Measurements from ENCODE around the gene ACSBG1.

Gene ACSBG1

GRCh38 chr15:78242128-78242527 is 7.8 kb upstream of the ACSBG1 start:
- Mint-ChIP-seq H3K36me3 (ENCODE audit: low read depth) (no peaks in the 10 kb centered on the region), H3K27me3 (peaks cover 2% of the 10 kb centered on the region), H3K4me3 (no peak overlapping the region), H3K4me1 (no peaks in the 10 kb centered on the region), H3K27ac (no peak overlapping the region), H3K9me3 (no peaks in the 10 kb centered on the region)
- ATAC-seq (peak; percentile 35), DNase-seq (peak; percentile 20)

DNA sequence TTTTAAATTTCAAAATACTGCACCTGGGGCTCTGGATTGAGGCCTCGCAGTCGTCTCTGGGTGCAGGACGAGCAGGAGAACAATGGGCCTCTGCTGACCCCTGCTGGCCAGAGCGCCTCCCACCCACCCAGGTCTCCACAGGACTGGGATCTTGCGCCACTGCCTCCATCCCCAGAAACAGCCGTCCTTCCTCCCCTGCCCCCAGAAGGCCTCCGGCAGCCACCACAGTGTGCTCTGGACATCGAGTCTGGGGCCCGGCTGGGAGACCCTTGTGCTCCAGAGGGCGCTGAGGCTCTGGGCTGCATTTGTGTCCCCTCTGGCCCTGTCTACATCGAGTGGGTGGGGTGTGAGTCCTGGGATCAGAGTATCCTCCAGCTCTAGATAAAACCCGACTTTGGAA is 6.7 kb upstream of the ACSBG1 start:
- peaks cover 2% of the 10 kb centered on the region for H3K27me3 Mint-ChIP-seq

DNA sequence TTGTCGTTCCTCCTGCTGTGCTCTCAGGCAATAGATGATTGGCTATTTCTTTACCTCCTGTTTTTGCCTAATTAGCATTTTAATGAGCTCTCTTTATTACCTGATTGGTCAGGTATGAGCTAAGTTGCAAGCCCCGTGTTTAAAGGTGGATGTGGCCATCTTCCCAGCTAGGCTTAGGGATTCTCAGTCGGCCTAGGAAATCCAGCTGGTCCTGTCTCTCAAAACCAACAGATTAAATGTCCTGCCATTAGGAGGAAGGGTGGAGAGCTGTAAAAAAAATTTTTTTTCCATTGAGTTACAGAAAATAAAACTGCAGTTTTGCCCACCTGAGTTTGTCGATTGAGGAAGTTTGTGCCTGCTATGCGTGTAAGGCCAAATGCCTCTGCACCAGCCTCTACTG is 5.4 kb upstream of the ACSBG1 start:
- H3K9me3 Mint-ChIP-seq: no peaks in the 10 kb centered on the region
- ATAC-seq (no peak), DNase-seq (no peak)
- H3K27ac Mint-ChIP-seq: no peak overlapping the region
- no peak overlapping the region for H3K4me3 Mint-ChIP-seq
- H3K36me3 Mint-ChIP-seq (ENCODE audit: low read depth): no peaks in the 10 kb centered on the region
- peaks cover under 1% of the 10 kb centered on the region for H3K4me1 Mint-ChIP-seq
- H3K27me3 Mint-ChIP-seq: peaks cover 2% of the 10 kb centered on the region

More for the DNA sequence above, 6.7 kb upstream of the ACSBG1 start:
- no peaks in the 10 kb centered on the region for H3K9me3 Mint-ChIP-seq
- DNase-seq (peak; percentile 90), ATAC-seq (peak; percentile 86)
- H3K36me3 Mint-ChIP-seq (ENCODE audit: low read depth): no peaks in the 10 kb centered on the region
- no peak overlapping the region for H3K27ac Mint-ChIP-seq
- H3K4me1 Mint-ChIP-seq: no peaks in the 10 kb centered on the region
- no peak overlapping the region for H3K4me3 Mint-ChIP-seq

- DNase-seq (no peak), ATAC-seq (no peak)
- Mint-ChIP-seq H3K27ac (no peak overlapping the region), H3K9me3 (no peaks in the 10 kb centered on the region), H3K36me3 (ENCODE audit: low read depth) (no peaks in the 10 kb centered on the region), H3K4me1 (peaks cover 4% of the 10 kb centered on the region), H3K4me3 (no peak overlapping the region), H3K27me3 (peaks cover 6% of the 10 kb centered on the region)
Observed at GRCh38 chr15:78237146-78237545, 2.8 kb upstream of the ACSBG1 start.

DNA sequence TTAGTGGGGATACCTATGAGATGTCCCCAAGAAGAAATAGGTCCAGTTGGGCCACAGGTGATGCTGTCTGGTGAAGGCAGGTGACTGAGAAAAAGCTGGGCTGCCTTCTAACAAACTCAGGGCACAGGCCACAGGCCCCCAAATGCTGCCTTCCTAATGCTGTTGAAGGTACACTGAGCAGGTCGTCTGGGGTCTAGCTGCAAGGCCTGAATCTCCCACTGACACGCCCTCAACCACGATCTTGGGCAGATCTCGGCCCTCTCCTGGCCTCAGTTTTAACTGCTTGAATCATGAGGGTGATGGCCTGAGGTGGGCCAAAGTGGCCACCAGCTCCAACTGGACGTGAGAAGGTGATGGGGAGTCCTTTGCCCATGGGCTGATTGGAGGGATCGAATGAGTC is 2.1 kb upstream of the ACSBG1 start:
- Mint-ChIP-seq H3K36me3 (ENCODE audit: low read depth) (no peaks in the 10 kb centered on the region), H3K4me1 (peaks cover 4% of the 10 kb centered on the region)
- no peak for ATAC-seq

GRCh38 chr15:78233496-78233895 is 869 bp downstream of the ACSBG1 start:
- ATAC-seq (no peak), DNase-seq (no peak)
- H3K4me3 Mint-ChIP-seq: no peak overlapping the region
- H3K9me3 Mint-ChIP-seq: no peaks in the 10 kb centered on the region
- peaks cover 4% of the 10 kb centered on the region for H3K4me1 Mint-ChIP-seq
- H3K27ac Mint-ChIP-seq: no peak overlapping the region
- no peaks in the 10 kb centered on the region for H3K36me3 Mint-ChIP-seq (ENCODE audit: low read depth)
- peaks cover 6% of the 10 kb centered on the region for H3K27me3 Mint-ChIP-seq

More for the DNA sequence above, 2.1 kb upstream of the ACSBG1 start:
- Mint-ChIP-seq H3K27me3 (peaks cover 6% of the 10 kb centered on the region), H3K4me3 (no peak overlapping the region), H3K27ac (no peak overlapping the region), H3K9me3 (no peaks in the 10 kb centered on the region)
- DNase-seq: no peak

- peaks cover 4% of the 10 kb centered on the region for H3K4me1 Mint-ChIP-seq
- H3K27ac Mint-ChIP-seq: no peak overlapping the region
- H3K27me3 Mint-ChIP-seq: peaks cover 6% of the 10 kb centered on the region
- no peak overlapping the region for H3K4me3 Mint-ChIP-seq
- DNase-seq: no peak
- H3K9me3 Mint-ChIP-seq: no peaks in the 10 kb centered on the region
- H3K36me3 Mint-ChIP-seq (ENCODE audit: low read depth): no peaks in the 10 kb centered on the region
- no peak for ATAC-seq
Observed at GRCh38 chr15:78232951-78233350, 1.4 kb downstream of the ACSBG1 start.

DNA sequence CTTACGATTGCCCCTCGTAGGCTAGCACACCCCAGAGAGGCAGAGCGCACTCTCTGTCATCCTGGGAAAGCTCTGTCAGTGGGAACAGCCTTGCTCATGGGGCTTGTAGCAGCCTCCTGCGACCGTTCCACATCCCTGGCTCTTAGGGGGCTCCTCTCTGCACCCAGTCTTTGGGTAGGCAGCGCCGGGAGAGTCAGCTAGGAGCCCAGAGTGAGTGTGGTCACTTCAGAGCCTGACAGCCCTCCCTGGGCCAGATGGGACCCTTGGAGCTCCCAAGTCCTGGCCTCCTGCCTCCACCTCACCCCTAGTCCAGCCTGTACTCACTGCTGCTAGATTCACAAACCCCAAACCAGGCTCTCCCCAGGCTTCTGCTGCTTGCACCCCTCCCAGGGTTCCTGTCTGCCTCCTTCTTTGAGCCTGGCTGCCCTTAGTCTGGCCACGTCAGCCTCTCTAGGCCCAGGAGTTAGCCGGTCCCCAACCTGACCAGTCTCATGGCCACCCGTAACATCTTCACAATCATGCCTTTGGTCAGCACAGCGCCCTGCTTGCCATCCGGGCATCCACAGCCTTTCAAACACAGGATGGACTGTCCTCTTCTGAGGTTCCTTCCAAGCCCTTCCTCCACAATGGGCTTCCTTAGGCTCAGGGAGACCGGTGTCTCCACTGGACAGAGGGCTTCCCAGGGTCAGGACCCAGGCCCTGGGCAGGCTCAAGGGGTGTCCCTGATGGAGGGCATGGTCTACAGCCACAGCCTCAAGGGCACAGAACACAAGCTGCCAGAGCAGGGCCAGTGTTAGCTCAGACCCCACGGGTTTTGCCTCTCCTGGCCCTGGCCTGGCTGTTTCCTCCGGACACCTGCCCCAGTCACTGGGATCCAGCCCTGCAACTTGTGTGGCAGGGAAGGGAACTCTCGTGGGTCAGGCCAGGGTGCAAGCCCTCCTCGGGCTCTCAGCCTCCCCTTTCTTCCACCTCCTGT is 4.6 kb downstream of the ACSBG1 start:
- no peak for DNase-seq
- H3K9me3 Mint-ChIP-seq: no peaks in the 10 kb centered on the region
- peaks cover 6% of the 10 kb centered on the region for H3K4me1 Mint-ChIP-seq
- H3K27ac Mint-ChIP-seq: no peak overlapping the region
- H3K36me3 Mint-ChIP-seq (ENCODE audit: low read depth): no peaks in the 10 kb centered on the region
- peaks cover 5% of the 10 kb centered on the region for H3K27me3 Mint-ChIP-seq
- ATAC-seq: no peak
- no peak overlapping the region for H3K4me3 Mint-ChIP-seq

GRCh38 chr15:78228356-78228996 is 5.9 kb downstream of the ACSBG1 start:
- Mint-ChIP-seq H3K4me3 (no peak overlapping the region), H3K4me1 (peaks cover 8% of the 10 kb centered on the region), H3K27me3 (no peaks in the 10 kb centered on the region), H3K36me3 (ENCODE audit: low read depth) (no peaks in the 10 kb centered on the region), H3K27ac (no peak overlapping the region), H3K9me3 (no peaks in the 10 kb centered on the region)
- ATAC-seq (no peak), DNase-seq (no peak)

DNA sequence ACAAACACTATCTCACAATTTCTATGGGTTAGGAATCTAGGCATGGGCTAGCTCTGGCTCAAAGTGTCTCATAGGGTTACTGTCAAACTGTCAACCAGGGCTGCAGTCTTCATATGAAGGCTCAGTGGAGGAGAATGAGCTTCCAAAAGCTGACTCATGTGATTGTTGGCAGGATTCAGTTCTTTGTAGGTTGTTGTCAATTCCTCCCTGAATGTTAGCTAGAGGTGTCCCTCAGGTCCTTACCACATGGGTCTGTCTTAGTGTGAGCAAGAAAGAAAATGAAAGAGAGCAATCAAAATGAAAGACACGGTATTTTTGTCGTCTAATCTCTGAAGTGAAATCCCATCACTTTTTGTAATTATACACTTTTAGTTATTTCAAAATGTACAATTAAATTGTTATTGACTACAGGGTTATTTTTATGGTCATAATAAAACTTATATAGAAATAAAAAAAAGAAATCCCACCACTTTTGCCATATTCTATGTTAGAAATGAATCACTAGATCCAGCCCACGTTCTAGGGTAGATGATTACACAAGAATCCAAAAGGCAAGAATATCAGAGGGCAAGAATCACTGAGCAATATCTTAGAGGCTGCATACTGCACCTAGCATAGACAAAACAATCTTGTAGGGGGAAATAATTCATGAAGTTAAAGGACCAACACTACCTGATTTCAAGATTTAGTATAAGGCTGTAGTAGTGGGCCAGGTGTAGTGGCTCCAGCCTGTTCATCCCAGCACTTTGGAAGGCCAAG is 8.4 kb downstream of the ACSBG1 start:
- H3K9me3 Mint-ChIP-seq: no peaks in the 10 kb centered on the region
- no peaks in the 10 kb centered on the region for H3K27me3 Mint-ChIP-seq
- H3K27ac Mint-ChIP-seq: no peak overlapping the region
- no peak overlapping the region for H3K4me3 Mint-ChIP-seq
- no peaks in the 10 kb centered on the region for H3K36me3 Mint-ChIP-seq (ENCODE audit: low read depth)
- ATAC-seq (peak; percentile 82), DNase-seq (no peak)
- H3K4me1 Mint-ChIP-seq: peaks cover 8% of the 10 kb centered on the region

- DNase-seq: no peak
- Mint-ChIP-seq H3K27ac (no peak overlapping the region), H3K4me1 (peaks cover 8% of the 10 kb centered on the region), H3K27me3 (no peaks in the 10 kb centered on the region), H3K9me3 (no peaks in the 10 kb centered on the region), H3K36me3 (ENCODE audit: low read depth) (no peaks in the 10 kb centered on the region), H3K4me3 (no peak overlapping the region)
- no peak for ATAC-seq
Observed at GRCh38 chr15:78224023-78224411, 10.3 kb downstream of the ACSBG1 start.

DNA sequence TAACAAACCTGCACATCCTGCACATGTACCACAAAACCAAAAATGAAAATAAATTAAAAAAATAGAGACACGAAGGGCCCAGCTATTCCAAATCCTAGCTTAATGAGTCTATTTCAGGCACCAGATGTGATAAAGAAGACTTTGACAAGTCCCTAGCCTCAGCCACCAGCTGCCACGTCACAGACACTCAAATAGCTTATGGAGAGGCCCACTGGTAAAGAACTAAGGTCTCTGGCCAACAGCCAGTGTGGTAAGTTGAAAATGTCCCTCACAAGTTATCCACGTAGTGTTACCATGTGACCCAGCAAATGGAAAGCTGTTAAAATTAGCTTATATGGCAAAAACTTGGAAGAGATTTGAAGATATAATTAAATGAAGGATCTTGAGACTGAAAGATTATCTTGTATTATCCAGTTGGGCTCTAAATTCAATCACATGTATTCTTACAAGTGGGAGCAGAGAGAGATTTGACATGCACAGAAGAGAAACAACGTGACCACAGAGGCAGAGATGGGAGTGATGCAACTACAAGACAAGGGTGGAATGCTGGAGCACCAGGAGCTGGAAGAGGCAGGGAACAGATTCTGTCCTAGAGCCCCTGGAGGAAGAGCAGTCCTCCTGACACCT is 10.9 kb downstream of the ACSBG1 start:
- no peak for ATAC-seq
- Mint-ChIP-seq H3K27ac (no peak overlapping the region), H3K9me3 (no peaks in the 10 kb centered on the region), H3K4me3 (no peak overlapping the region), H3K27me3 (no peaks in the 10 kb centered on the region), H3K36me3 (ENCODE audit: low read depth) (no peaks in the 10 kb centered on the region), H3K4me1 (peaks cover 8% of the 10 kb centered on the region)
- no peak for DNase-seq

- Mint-ChIP-seq H3K27me3 (no peaks in the 10 kb centered on the region), H3K9me3 (no peaks in the 10 kb centered on the region), H3K27ac (no peak overlapping the region), H3K4me3 (no peak overlapping the region), H3K4me1 (peaks cover 8% of the 10 kb centered on the region), H3K36me3 (ENCODE audit: low read depth) (no peaks in the 10 kb centered on the region)
- ATAC-seq (no peak), DNase-seq (no peak)
Observed at GRCh38 chr15:78222745-78223395, 11.5 kb downstream of the ACSBG1 start.

DNA sequence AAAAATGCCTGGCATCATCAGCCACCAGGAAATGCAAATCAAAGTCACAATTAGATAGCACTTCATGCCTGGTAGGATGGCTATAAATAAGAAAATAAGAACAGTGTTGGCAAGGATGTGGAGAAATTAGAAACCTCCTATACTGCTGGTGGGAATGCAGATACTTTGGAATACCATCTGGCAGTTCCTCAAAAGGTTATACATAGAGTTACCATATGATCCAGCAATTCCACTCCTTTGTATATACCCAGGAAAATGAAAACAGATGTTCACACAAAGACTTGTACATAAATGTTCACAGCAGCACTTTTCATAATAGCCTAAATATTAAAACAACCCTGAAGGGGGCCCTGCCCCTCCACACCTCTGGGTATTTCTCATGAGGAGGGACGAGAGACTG is 13.7 kb downstream of the ACSBG1 start:
- ATAC-seq (no peak), DNase-seq (no peak)
- H3K27me3 Mint-ChIP-seq: no peaks in the 10 kb centered on the region
- peaks cover 7% of the 10 kb centered on the region for H3K4me1 Mint-ChIP-seq
- no peaks in the 10 kb centered on the region for H3K9me3 Mint-ChIP-seq
- no peak overlapping the region for H3K4me3 Mint-ChIP-seq
- no peaks in the 10 kb centered on the region for H3K36me3 Mint-ChIP-seq (ENCODE audit: low read depth)
- no peak overlapping the region for H3K27ac Mint-ChIP-seq

Data from activated naive CD8-positive, alpha-beta T cell treated with anti-CD3 and anti-CD28 coated beads, Interleukin-2, amount 50 U/mL, for 24 hours (primary cell).